NCI-H1092 treated with DMSO at 0.1 percent for 48 hours (cell line): ENCODE data around the gene TDRD9.

Source experiments
- DNase-seq: peaks from one replicate; lab custom pipeline; 2025; lab: John Stamatoyannopoulos, UW

Gene TDRD9

DNA sequence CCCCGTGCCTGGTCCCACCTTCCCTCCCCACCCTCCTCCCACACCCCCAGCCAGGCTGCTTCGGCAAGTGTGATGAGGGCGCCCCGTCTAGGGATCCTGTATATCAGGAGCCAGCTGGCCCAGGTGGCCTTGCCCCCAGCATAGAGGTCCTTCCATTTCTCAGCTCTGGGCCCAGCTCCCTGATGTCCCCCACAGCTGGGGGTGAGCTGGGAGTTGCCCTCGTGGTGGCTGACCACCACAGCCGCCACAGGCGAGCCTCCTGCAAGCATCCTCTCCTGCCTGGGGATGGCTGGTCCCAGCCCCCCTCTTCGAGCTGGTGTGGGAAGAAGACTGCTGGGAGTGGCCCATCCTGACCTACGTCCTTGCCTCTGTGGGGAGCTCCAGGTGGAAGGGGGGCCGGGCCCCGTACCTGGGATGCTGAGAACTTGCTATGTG is 164.7 kb downstream of the TDRD9 start:
- no peak for DNase-seq

DNA sequence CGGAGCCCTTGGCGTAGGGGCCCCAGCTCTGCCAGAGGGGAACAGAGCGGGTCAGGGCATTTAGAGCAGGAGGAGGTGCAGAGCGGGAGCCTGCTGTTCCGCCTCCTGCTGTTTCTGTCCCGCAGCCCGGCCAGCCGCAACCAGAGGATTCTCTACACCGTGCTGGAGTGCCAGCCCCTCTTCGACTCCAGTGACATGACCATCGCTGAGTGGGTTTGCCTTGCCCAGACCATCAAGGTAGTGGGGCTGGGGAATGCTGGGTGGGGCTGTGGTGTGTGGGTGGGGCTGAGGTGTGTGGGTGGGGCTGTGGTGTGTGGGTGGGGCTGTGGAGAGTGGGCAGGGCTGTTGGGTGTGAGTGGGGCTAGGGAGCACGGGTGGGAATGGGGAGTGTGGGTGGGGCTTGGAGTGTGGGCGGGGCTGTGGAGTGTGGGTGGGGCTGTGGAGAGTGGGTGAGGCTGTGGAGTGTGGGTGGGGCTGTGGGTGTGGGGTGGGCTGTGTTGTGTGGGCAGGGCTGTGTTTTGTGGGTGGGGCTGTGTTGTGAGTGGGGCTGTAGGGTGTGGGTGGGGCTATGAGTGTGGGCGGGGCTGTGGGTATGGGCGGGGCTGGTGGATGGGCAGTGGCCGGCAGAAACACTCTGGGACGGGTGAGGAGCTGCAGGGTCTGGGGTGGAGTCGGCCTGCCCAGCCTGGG is 165.3 kb downstream of the TDRD9 start:
- no peak for DNase-seq

DNA sequence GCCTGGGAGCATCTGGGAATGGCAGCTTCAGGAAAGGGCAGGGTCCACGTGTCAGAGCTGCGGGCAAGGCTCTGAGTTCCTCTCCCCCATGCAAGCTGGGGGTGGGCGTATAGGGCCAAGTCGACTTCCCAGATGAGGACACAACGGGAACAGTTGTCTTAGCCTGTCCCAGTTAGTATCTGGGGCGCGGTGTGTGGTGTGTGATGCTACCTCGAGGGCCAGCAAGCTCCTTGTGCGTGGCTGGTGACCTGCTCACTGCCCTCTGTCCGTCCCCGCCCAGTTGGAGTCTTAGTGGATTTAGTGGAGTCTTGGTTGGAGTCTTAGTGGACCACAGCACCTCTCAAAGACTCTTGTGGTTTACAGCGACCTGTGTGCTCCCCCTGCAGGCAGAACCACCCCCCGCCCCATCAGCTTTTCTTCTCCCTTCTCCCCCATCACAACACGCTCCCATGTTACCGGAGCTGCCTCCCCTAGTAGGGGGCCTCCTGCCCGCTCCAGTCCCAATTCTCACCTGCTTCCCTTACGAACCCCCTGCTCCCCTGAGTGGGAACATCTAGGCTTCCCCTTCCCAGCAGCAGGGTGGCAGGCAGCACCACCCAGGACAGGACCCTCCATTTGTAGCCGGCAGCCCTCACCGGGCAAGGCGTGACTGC is 165.9 kb downstream of the TDRD9 start:
- DNase-seq, result no peak

DNA sequence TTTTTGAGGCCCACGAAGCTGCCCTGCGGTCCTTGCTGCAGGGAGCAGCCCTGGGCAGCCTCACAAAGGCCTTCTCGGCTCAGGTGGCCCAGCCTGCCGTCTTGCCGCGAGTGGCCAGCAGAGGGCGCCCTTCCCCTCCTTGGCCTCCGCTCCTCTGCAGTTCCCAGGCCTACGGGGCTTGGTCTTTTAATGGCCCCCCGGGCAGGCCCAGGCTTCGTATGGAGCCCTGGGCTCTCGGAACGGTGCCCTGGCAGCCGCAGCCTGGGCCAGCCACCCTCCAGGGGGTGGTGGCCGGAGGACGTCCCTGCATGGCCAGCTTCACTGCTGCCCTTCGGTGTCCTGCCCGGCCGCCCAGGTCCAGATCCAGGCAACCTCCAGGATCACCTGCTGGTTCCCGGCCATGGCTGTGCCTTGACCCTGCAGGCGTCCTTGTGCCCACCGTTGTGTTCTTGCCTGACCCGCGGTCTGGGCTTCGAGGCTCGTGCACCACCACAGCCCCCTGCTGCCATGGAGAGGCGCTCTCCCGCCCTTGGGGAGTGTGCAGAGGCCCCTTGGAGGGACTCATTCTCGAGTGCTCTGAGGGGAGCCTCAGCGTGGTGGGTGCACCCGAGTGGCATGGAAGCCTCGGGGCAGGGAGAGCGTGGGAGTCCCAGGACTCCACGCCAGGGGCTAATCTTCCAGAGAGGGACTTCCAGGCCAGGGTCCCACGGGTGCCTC is 166.6 kb downstream of the TDRD9 start:
- peak; percentile 39 for DNase-seq

DNA sequence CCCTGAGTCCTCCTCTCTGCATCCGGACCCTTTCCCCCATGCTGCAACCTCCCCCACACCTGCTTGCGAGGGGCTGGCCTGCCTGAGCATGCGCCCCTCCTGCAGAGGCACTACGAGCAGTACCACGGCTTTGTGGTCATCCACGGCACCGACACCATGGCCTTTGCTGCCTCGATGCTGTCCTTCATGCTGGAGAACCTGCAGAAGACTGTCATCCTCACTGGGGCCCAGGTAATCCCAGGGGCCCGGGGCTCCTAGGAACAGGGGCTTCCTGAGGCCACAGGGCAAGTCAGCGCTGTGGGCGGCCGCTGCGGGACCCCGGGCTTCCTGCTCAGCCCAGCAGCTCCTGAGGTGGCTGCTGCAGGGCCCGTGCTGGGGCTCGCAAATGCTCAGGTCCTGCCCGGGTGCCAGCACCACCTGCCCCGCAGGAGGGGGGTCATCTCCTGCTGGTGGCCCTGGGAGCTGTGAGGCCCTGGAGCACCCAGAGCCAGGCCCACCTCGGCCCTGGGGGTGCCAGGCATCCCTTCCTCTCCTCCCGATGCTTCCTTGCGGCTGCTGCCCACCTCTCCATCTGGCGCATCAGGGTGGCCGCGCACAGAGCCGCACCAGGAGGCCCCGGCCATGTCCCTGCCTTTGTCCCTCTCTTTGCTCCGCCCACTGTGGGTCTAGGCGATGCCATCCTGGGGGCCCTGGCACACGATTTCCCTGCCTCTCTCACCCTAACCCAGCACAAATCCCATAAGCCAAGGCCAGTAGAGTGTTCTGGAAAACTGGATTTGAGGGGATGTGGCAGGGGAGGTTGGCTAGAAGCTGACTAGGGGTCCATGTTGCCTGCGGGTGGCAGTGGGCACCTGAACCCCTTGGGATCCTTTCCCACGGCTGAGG is 167.4 kb downstream of the TDRD9 start:
- no peak for DNase-seq

DNA sequence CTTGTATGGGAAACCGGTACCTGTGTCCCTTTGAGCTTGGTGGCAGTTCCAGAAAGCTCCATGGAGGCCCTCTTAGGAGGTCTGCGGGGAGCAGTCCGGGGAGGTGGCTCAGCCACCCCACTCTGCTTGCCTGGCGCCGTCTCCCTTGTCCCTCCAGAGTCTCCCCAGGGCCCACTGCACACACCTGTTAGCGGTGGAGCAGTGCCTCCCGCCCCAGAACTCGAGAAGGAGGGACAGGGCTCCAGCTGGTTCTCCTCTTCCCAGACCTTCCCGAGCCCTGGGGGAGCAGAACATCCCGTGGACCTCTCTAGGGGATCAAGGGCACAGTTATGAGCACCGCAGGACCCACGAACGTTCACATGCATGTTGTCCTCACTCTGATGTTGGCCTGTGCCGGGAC is 168.1 kb downstream of the TDRD9 start:
- DNase-seq, result no peak

DNA sequence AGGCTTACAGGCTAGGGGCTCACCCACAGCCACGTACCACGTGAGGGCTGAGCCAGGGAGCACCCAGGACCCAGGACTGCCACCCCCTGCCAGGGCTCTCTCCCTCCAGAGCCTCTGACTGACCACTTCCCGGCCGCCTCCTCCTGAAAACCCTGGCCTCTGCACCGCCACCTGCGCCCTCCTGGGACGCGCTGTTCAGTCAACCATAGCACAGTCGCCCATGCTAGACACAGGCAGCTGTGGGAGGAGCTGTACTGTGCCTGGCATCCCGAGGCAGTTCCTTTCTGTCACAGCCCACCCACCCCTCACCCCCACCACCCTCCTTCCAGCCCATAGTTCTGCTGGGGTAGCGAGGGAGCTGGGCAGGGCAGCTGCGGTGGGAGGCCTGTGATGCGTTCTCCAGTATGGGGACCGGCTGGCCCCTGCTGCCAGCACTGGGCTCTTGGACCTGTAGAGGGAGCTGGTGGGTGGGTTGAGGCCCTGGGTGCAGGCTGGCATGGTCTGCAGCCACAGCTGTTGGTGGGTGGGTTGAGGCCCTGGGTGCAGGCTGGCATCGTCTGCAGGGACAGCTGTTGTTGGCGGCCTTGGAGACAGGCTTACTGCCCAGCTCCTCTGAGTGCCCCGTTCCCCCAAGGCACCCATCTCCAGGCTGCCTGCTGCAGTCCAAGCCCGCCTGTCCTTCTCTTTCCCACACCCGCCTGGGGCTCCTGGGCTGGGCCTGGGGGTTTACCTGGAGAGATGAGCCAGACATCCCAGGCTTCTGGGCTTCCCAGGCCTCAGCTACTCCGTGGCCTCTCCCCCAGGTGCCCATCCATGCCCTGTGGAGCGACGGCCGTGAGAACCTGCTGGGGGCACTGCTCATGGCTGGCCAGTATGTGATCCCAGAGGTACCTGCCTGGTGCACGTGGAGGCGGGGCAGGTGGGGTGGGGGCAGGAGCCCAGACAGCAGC is 168.8 kb downstream of the TDRD9 start:
- no peak for DNase-seq

DNA sequence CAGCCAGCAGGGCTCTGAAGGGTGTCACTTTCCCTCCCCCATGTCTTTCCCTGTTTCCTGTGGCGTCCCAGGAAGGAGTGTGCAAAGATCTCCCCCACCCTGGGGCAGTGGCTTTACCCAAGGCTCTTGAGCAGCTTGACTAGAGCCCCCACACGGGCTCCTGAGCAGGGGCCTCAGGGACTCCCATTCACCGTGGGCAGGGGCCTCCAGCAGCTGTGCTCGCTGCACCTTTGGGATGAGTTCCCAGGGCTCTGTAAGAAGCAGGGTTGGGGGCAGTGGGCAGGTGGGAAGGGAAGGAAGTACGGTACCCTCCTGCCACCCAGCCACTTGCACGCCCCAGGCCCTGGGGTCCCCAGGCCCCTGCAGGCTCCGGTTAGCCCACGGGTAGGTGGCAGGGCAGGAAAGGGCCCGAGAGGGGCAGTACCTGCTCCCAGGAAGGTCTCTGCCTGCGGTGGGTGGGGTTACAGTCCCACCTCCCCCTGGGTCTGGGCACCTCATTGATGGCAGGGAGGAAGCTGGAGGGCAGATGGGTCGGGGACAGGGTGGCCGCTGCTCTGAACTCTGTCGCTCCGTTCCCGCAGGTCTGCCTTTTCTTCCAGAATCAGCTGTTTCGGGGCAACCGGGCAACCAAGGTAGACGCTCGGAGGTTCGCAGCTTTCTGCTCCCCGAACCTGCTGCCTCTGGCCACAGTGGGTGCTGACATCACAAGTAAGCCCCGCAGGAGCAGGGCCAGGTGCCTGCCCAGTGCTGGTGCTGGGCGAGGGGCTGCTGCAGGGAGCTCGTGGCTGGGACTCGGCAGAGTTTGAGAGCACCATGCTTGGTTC is 170.2 kb downstream of the TDRD9 start:
- no peak for DNase-seq

DNA sequence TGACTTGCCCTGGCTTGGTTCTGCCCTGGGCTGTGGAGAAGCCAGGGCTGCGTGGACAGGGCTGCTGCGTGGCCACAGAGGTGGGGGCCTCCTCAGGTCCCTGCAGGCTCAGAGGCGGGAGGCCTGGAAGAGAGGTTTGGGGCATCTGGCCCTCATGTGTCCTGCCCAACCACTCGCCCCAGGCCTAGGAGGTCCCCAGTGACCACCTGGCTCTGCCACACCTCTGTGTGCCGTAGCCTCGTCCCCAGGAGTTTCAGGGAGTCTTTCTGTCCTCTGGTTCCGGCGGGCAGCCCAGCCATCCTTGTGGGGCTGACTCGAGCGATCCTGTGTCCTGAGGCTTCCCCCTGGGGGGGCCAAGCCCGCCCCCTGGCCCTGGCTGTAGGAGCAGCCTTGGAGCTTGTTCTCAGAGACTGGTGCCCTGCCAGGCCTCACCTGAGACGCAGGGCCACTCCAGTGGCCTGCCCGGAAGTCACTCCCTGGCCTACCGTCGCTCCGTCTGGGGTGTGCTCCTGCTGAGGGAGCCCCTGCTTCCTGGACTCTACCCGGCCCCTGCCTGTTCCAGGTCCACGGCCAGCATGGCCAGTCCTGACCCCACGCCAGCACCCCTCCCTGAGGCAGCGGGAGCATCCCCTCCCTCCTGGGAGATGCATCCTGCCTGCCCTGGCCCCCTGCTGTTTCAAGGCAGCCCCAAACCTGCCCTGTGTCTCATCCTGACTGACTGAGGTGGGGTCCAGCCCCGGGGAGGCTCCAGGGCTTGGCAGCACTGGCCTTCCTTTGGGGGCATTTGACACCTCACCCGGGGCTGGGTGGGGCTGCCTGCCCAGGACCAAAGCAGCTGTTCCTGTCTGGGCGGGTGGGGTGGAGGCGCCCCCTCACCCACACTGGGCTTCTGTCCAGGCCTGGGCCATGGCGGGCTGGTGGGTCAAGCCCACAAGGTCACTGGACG is 171.1 kb downstream of the TDRD9 start:
- DNase-seq, result no peak

DNA sequence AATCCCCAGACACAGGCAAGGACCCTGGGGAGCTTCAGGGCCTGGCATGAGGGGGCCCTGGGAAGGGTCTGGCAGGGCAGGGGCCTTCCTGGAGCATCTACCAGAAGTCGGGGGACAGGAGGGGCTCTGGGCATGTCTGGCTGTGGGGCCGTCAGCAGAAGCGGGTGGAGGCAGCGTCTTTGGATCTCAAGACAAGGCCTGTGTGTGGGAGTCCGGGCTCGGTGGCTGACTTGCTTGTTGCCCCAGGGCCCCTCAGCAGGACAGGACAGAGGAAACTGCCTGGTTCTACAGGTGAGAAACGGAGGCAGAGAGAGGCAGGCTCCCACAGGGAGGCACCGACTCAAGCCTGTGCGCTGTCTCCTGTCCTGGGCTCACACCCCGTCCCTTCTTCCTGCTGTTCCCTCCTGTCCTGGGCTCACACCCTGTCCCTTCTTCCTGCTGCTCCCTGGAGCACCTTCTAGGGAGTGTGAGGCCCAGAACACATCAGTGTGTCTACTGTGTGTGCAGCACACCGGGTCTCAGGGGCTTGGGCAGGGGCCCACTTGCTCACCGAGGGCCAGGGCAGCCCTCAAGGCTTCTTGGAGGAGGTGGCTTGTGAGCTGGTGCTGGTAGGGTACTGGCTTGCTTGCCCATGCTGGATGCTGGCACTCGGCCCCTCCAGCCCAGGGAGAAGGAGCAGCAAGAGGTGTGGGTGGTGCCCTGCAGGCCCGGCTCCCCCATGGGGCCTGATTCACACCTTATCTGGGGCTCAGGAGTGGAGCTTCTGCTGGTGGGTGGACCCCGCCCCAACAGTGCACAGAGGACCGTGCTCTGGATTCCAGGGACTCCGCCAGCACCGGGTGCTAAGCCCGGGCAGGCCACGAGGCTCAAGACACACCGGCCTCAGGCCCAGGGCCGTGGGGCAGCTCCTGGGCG is 172.2 kb downstream of the TDRD9 start:
- no peak for DNase-seq

DNA sequence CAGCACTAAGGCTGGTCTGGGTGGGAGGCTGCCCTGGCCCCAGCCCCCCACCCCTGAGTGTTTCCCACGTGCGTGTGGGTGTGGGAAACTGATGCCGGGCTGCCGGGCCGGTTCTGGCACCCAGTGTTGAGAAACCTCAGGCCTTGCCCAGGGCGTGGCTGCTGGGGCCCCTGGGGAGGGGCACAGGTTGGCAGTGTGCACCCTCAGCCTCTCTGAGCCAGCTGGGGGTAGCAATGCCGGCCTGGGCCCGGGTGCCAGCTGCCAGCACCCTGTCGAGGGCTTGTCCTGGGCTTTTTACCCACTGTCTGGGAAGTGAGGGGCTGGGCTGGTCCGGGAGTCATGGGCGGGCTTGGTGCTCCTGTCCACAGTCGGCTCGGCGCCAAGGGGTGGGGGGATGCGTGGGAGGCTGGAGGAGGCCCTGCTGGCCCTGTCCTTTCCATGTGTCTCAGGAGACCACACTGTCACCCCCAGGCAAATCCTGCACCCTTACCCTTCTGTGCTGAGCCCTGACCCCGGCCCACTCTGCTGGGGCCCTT is 172.9 kb downstream of the TDRD9 start:
- DNase-seq, result no peak

DNA sequence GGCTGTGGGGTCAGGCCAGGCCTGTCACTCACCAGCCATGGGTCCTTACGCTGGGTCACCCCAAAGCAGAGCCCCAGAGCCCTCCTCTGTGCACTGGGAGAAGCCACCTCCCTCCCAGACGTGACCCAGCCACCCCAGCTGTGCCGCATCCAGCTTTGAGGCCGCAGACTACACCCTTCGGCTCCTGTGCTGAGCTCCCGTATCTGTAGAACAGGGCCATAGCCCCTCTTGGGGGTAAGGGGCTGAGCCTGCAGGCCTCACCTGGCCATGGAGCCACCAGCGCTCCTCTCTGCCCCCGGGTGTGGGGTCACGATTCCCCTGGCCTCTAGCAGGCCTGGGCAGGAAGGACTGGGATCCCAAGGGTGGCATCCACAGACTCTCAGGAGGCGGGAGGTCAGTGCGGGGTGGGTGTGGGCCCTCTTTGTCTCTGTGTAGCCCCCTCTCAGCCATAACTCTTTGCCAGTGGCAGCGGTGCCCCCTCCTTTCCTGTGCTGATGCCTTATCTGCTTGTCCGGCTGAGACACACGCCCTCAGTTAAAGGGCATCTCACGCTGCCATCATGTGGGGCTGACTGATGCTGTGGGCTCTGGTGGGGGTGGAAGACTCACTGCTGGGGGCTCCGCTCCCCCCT is 173.5 kb downstream of the TDRD9 start:
- no peak for DNase-seq
